HL-60 (cell line): ENCODE data around the gene OXCT1.

Source experiments
- POLR2AphosphoS5 ChIP-seq: IDR thresholded peaks from 2 replicates; pipeline ENCODE4 v1.6.1; 2012; ENCODE audit warnings: low read depth
- TF ChIP-seq, protein P1 (sequence below): IDR thresholded peaks from one replicate; pipeline ENCODE4 v1.5.1; 2011; ENCODE audit warnings: low read length, control low read depth, inconsistent platforms; ENCODE audit not compliant: insufficient read depth

DNA sequence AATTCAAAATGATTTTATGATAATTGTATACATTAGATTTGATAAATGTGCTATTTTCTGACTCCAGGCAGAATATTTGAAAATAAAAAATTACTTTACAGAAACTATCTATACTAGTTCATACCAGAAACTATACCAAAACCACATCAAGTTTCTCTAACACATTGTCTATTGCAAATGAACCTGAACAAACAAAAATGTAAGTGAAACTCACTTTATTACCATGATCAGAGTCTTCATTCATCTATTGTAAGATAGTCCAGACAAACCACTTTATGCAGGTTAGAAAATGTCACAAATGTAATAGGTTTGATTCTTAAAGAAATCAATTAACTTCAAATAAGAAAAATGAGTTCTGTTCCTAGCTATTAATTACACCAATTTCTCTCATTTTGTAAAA lies 99.4 kb downstream of the OXCT1 start:
- no peak for TF ChIP-seq POLR2AphosphoS5
- TF ChIP-seq, protein P1, sequence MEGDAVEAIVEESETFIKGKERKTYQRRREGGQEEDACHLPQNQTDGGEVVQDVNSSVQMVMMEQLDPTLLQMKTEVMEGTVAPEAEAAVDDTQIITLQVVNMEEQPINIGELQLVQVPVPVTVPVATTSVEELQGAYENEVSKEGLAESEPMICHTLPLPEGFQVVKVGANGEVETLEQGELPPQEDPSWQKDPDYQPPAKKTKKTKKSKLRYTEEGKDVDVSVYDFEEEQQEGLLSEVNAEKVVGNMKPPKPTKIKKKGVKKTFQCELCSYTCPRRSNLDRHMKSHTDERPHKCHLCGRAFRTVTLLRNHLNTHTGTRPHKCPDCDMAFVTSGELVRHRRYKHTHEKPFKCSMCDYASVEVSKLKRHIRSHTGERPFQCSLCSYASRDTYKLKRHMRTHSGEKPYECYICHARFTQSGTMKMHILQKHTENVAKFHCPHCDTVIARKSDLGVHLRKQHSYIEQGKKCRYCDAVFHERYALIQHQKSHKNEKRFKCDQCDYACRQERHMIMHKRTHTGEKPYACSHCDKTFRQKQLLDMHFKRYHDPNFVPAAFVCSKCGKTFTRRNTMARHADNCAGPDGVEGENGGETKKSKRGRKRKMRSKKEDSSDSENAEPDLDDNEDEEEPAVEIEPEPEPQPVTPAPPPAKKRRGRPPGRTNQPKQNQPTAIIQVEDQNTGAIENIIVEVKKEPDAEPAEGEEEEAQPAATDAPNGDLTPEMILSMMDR, result no peak
